GM03348 (cell line): Measurements from ENCODE around the gene NDUFA13.

Experiments used
- DNase-seq: peaks from one replicate; pipeline ENCODE4 v3.0.0; 2012; ENCODE audit warnings: low spot score

The NDUFA13 gene

DNA sequence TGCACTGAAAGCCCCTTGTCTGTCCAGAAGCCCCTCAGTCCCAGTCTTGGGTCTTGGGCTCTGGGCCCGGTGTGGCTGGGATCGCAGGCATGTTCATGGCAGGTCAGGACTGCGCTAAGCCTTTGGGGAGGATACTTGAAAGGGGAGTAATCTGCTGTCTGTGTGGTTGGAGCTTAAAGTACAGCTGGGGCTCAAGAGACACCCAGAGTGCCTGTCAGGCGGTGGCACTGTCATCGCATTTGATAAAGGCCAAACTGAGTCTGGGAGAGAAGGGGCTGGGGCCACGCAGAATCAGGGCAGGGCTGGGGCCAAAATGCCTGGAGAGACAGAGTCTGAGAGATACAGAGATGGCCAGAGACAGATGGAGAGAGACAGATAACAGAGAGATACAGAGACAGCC, 17.8 kb downstream of the NDUFA13 start:
- no peak for DNase-seq

GRCh38 chr19:19534556-19535265, 18.7 kb downstream of the NDUFA13 start:
- DNase-seq = no peak

DNA sequence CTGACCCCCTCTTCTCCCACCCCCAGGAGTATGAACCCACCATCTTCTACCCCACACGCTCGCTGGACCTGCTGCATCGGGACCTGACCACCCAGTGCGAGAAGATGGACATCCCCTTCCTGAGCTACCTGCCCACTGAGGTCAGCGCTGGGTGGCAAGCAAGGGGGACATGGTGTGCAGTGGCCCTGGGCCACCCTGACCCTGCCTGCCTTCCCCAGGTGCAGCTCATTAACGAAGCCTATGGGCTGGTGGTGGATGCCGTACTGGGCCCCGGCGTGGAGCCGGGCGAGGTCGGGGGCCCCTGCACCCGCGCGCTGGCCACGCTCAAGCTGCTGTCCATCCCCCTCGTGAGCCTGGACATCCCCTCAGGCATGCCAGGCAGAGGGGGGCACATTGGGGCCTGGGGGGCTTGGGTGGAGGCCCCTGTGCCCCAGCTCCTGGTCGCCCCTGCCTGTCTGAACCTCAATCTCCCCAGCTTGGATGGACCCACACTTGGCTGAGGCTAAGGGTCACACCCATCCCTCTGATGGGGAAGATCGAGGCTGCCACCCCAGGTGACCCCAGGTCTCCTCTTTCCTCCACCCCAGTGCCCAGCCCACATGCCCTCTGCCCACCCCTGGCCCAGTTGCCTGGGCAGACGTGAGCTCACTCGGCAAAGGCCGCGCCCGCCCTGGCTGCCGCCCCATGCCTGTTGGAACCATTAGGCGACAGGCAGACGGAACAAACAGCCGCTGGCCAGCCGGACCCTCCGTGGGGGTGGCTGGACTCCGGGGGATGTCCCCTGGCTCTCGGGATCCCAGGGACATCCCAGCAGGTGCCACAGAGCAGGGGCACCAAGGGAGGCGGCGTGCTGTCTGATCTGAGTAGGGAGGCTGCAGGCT, 19.5 kb downstream of the NDUFA13 start:
- no peak for DNase-seq

- DNase-seq = peak; percentile 42
Observed at GRCh38 chr19:19537075-19538048, 21.3 kb downstream of the NDUFA13 start.

- peak; percentile 84 for DNase-seq
Observed at GRCh38 chr19:19538061-19538784, 22.2 kb downstream of the NDUFA13 start, which contains the start of gene CILP2. TSS of gene CILP2 (plus strand) at chr19:19538265. CDS start at chr19:19538350, 85 bp downstream.

GRCh38 chr19:19538785-19539166, 22.8 kb downstream of the NDUFA13 start:
- DNase-seq = no peak

DNA sequence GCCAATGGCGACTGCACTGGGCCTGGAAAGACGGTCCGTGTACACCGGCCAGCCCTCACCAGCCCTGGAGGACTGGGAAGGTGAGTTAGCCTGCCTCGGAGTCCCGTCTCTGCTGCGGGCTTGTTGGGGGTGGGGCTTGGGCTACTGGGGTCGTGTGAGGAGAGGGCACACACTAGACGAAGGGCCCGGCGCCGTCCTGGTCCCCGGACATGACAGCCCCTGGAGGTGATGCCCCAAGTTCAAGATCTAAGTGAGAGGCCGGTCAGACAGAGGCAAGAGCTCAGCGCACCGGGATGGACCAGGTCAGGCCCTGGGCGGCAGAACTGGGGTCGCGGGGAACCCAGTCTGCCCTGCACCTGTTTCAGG, 23.7 kb downstream of the NDUFA13 start:
- DNase-seq = no peak

DNA sequence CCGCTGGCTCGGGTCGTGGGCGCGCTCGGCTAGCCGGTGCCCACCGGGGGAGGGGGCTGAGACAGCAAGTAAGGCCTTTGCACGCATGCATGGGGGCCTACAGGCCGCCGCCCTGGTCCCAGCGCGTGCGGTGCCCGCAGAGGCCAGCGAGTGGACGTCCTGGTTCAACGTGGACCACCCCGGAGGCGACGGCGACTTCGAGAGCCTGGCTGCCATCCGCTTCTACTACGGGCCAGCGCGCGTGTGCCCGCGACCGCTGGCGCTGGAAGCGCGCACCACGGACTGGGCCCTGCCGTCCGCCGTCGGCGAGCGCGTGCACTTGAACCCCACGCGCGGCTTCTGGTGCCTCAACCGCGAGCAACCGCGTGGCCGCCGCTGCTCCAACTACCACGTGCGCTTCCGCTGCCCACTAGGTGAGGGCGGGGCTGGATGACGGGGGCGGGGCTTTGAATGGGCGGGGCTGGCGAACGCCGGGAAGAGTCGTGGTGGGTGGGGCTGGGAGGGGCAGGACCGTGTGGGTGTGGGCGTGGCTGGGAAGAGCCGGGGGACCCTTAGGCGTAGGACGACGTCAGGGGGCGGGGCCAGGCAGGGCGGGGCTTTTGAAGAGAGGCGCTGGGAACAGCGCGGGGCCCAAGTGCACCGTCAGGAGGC, 24.2 kb downstream of the NDUFA13 start:
- DNase-seq = peak; percentile 85

- DNase-seq = peak; percentile 80
Observed at GRCh38 chr19:19540715-19541515, 24.9 kb downstream of the NDUFA13 start.

- DNase-seq = no peak
Observed at GRCh38 chr19:19541616-19542015, 25.6 kb downstream of the NDUFA13 start.

DNA sequence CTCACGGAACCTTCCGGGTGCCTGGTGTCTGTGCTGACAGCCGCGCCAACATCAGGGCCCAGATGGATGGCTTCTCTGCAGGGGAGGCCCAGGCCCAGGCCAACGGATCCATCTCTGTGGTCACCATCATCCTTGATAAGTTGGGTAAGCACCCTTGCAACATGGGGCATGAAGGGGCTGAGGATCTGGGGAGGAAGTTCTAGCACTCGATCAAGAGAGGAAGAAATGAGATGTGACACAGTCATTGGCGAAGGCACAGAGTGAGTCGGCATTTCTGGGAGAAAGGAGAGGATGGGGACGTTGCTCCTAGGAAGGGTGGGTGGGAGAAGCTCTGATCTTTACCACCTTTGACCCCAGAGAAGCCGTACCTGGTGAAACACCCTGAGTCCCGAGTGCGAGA, 26.5 kb downstream of the NDUFA13 start:
- DNase-seq = no peak

GRCh38 chr19:19543101-19543500, 27.1 kb downstream of the NDUFA13 start:
- no peak for DNase-seq

DNA sequence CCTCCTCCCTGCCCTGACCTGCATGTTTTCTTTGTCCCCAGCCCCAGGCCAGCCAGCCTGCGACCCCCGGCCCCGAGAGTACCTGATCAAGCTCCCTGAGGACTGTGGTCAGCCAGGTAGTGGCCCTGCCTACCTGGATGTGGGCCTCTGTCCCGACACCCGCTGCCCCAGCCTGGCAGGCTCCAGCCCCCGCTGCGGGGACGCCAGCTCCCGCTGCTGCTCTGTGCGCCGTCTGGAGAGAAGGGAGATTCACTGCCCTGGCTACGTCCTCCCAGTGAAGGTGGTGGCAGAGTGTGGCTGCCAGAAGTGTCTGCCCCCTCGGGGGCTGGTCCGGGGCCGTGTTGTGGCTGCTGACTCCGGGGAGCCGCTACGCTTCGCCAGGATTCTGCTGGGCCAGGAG, 27.6 kb downstream of the NDUFA13 start:
- no peak for DNase-seq

- no peak for DNase-seq
Observed at GRCh38 chr19:19544257-19544953, 28.4 kb downstream of the NDUFA13 start.

GRCh38 chr19:19544954-19545591, 29.0 kb downstream of the NDUFA13 start:
- no peak for DNase-seq

GRCh38 chr19:19545707-19546106, 29.7 kb downstream of the NDUFA13 start:
- no peak for DNase-seq

DNA sequence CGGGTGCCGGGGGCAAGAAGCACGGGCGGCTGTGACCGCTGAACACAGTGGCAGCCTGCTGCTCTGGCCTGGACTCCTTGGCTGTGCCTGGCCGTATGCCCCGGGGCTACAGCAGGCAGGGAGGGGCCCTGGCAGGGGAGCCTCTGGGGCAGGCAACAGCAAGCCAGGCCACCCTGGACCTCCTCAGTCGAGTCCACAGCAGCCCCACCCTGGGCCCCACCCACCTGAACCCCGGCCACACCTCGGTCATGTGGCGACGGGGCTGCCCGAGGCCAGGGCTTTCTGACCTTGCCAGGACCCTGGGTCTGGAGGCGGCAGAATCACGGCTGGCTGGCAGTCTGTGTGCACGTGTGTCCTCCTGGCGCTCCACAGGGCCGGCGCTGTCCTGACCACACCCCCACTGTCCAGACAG, 30.7 kb downstream of the NDUFA13 start:
- no peak for DNase-seq

DNA sequence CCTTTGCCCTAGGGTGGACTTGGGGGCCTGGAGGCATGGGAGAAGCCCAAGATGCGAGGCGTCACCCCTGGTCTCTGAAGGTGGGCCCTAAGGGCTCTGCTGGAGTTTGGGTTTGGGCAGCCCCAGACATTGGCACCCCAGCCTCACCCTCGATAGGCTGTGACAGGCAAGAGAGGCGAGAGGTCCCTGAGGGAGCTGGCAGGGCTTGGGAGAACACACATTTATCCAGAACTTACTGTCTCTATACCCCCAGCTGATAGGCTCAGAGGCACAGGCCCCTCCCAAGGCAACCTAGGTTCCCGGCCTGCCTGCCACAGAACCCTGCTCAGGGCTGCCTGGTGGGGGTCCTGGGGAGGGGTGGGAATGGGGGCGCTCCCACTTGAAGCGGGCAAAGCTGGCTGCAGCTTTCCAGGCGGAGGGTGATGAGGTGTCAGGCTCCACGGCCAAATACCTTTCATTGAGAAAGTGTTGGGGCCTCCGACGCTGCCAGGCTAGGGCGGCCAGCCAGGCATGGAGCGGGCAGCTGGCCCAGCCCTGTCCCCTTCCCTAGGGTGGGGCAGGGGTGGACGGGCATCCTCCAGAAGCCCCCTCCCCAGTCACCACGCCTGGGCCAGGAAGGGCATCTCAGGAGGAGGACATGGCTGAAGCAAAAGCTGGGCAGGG, 31.8 kb downstream of the NDUFA13 start:
- no peak for DNase-seq
